Peyer's patch (tissue), 4 donors: ENCODE data around the gene EPHA6.

Experiments
- POLR2A ChIP-seq, 2 donors: fragments of 450-650 bp; IDR thresholded peaks; one replicate each; pipeline ENCODE4 v1.5.1; 2017; ENCODE audit warnings: antibody characterized with exemption in 2 of 2, mild to moderate bottlenecking in 2 of 2, moderate library complexity in 2 of 2
- TF ChIP-seq, protein P1 (sequence below), 6 experiments: fragments of 450-650 bp in 4 of 6; fragments of 200-600 bp in 2 of 6; sonication (generic) in 1 of 6; IDR thresholded peaks; one replicate each; pipeline ENCODE4 v1.5.1; 2017 to 2019; ENCODE audit warnings: antibody characterized with exemption in 6 of 6, mild to moderate bottlenecking in 3 of 6, moderate library complexity in 1 of 6

- TF ChIP-seq, protein P1, sequence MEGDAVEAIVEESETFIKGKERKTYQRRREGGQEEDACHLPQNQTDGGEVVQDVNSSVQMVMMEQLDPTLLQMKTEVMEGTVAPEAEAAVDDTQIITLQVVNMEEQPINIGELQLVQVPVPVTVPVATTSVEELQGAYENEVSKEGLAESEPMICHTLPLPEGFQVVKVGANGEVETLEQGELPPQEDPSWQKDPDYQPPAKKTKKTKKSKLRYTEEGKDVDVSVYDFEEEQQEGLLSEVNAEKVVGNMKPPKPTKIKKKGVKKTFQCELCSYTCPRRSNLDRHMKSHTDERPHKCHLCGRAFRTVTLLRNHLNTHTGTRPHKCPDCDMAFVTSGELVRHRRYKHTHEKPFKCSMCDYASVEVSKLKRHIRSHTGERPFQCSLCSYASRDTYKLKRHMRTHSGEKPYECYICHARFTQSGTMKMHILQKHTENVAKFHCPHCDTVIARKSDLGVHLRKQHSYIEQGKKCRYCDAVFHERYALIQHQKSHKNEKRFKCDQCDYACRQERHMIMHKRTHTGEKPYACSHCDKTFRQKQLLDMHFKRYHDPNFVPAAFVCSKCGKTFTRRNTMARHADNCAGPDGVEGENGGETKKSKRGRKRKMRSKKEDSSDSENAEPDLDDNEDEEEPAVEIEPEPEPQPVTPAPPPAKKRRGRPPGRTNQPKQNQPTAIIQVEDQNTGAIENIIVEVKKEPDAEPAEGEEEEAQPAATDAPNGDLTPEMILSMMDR (IDR thresholded peaks at IDR 0.05): no peak
- no peak for TF ChIP-seq POLR2A (IDR thresholded peaks at IDR 0.05)
Measured at GRCh38 chr3:97066531-97066930, 252.1 kb downstream of the EPHA6 start.
